Measurements from ENCODE around the gene RAX. TPM values are rescaled to one million over a fixed set of nuclear protein-coding genes. Genes with fewer than 3 reads are reported as not detected.
A peak's percentile ranks its signal among the peaks of the same experiment; 100 is the strongest.

The RAX gene
- total RNA-seq, 2 experiments from 2014 or later: not detected

DNA sequence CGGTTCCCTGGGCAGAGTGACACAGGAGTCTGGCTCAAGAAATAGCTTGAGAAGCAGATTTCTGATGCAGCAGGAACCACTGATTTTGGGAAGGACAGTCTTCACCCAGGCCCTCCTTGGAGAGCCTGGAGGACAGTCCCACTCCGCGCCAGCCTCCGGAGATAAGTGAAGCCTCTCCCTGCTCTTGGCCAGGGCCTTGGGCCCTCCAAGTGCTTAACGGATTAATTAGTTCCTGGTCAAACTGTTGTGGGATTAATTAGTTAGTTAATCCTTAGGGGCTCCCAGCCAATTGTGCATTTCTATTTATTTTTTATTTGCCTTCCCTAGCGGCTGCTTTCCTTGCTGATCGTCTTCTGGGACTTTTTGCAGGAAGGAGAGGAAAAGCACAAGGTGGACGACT lies 25.6 kb upstream of the RAX start:
- peaks cover 10% of the 10 kb centered on the region for H3K27me3 Mint-ChIP-seq (ENCODE audit: low read depth)
- no peaks in the 10 kb centered on the region for H3K4me1 Mint-ChIP-seq (ENCODE audit: low read depth)
- H3K36me3 Mint-ChIP-seq (ENCODE audit: low read depth): no peaks in the 10 kb centered on the region
- H3K4me3 Mint-ChIP-seq: no peak overlapping the region
- no peaks in the 10 kb centered on the region for H3K9me3 Mint-ChIP-seq
- DNase-seq: no peak
- H3K27ac Mint-ChIP-seq: no peak overlapping the region
- intact Hi-C loops (cut with micrococcal nuclease): no loop called here
- CTCF ChIA-PET: interaction anchor here (1.5 kb wide), 1 partner anchor 104 kb away, joined by 6 read pairs; no protein-coding TSS in a partner anchor

DNA sequence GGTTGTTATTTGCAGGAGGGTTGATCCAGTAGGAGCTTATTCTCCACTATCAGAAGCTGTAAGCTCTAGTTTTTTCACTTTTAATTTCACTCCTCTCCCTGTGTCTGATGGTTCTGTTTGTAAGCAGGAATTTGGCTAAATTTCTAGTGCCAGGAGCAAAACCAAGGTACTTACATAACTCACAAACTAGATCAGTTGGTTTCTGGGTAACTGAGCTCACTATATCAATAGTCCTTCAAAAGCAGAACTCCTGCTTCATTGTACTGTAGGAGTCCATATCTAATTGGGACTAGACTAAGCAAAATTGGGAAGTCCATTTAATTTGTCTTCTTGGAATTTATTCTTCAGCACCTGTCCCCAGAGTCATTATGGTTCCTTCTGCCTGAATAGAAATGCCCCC lies 20.1 kb upstream of the RAX start:
- no peaks in the 10 kb centered on the region for H3K4me1 Mint-ChIP-seq (ENCODE audit: low read depth)

DNA sequence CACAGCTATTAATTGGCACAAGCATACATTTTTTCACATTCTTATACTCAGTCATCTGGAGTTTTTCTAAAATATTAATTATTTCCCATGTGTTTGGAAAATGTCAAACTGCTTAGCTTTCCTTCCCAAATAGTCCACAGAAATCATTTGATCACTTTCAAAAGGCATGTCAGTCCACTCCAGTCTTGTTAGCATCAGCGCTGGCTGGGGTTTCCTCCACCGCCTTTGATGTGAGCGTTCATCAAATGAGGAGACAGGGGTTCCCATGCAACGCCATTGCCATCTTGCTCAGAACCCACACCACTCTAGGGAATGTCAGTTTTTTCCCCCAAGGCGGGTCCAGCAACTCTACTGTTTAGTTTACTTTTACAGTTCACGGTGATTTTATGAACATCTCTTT lies 13.1 kb upstream of the RAX start:
- CTCF ChIA-PET: interaction anchor here (1.0 to 1.3 kb wide), 4 partner anchors 17 to 48 kb away, joined by 3 to 4 read pairs (median 3); no protein-coding TSS in a partner anchor
- Mint-ChIP-seq H3K4me1 (ENCODE audit: low read depth) (no peaks in the 10 kb centered on the region), H3K4me3 (no peak overlapping the region), H3K9me3 (no peaks in the 10 kb centered on the region), H3K36me3 (ENCODE audit: low read depth) (no peaks in the 10 kb centered on the region), H3K27me3 (ENCODE audit: low read depth) (peaks cover 47% of the 10 kb centered on the region), H3K27ac (no peak overlapping the region)
- intact Hi-C loops (cut with micrococcal nuclease): no loop called here
- DNase-seq: no peak

More for the DNA sequence above, 20.1 kb upstream of the RAX start:
- CTCF ChIA-PET: no interaction called here
- H3K9me3 Mint-ChIP-seq: no peaks in the 10 kb centered on the region
- H3K36me3 Mint-ChIP-seq (ENCODE audit: low read depth): no peaks in the 10 kb centered on the region
- no peak for DNase-seq
- no peak overlapping the region for H3K4me3 Mint-ChIP-seq
- intact Hi-C loops (cut with micrococcal nuclease): no loop called here
- peaks cover 32% of the 10 kb centered on the region for H3K27me3 Mint-ChIP-seq (ENCODE audit: low read depth)
- no peak overlapping the region for H3K27ac Mint-ChIP-seq

DNA sequence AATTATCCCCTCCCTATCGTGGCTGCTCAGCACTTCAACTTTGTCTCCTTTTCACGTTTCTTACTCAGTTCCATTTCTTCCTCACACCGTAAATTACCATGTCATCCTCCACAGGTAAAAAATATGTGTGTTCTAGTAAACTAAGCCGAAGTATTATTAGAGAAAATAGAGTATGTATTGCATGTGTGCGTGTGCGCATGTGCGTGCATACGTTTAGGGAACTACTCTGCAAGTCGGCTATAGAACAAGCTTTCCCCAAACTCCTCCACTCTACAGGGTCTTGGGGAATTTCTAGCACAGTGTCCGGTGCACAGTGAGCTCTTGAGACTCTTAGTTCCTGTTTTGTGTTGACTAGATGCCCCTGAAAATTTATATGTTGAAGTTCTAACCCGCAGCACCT lies 9.1 kb upstream of the RAX start:
- no peaks in the 10 kb centered on the region for H3K9me3 Mint-ChIP-seq
- H3K27me3 Mint-ChIP-seq (ENCODE audit: low read depth): peaks cover 50% of the 10 kb centered on the region
- CTCF ChIA-PET: no interaction called here
- no peaks in the 10 kb centered on the region for H3K36me3 Mint-ChIP-seq (ENCODE audit: low read depth)
- no peak overlapping the region for H3K27ac Mint-ChIP-seq
- H3K4me1 Mint-ChIP-seq (ENCODE audit: low read depth): no peaks in the 10 kb centered on the region
- H3K4me3 Mint-ChIP-seq: no peak overlapping the region
- DNase-seq: no peak
- intact Hi-C loops (cut with micrococcal nuclease): no loop called here

DNA sequence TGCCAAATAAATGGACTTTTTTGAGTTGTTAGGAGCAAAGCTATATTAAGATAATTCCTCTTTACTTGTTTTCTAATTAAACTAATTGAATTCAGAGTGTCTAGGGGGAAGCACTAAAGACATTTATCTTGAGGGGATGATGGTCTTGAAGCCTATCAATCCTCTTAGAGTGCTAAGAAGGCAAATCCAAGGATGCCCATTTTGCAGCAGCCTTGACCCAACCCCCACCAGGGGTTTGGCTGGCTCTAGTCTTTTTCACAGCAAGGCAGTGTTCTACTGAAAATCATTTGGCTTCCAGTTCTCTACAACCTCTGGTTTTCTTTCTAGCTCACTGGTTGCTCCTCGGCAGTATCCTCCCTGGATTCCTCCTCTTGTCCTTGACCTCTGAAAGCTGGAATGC lies 6.5 kb upstream of the RAX start:
- Mint-ChIP-seq H3K4me1 (ENCODE audit: low read depth) (no peaks in the 10 kb centered on the region), H3K4me3 (no peak overlapping the region), H3K27me3 (ENCODE audit: low read depth) (peaks cover 51% of the 10 kb centered on the region), H3K27ac (no peak overlapping the region), H3K36me3 (ENCODE audit: low read depth) (no peaks in the 10 kb centered on the region), H3K9me3 (no peaks in the 10 kb centered on the region)
- DNase-seq: no peak
- CTCF ChIA-PET: interaction anchor here (0.6 to 1.6 kb wide), 2 partner anchors 12 to 48 kb away, joined by 3 to 6 read pairs; no protein-coding TSS in a partner anchor
- intact Hi-C loops (cut with micrococcal nuclease): loop anchor here (10.0 kb wide), 1 partner anchor 415 kb away; the partner anchor contains the start of gene CCBE1

DNA sequence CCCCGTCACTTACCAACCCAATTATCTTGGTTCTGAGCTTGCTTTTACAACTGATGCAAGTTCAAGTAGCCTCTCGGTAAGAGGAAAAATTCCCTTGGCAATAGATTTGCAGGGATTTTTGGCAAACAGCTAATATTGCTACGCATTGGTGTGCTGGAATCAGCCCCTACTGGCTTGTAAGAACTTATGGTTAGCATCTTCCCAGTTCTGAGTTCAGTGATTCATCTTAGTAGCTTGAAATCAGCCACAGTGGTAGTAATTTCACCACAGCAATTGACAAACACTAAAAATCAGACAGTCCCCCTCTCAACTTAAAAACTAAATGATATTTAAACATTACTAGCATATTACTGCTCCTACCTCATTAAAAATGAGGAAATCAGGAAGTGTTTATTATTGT lies 5.9 kb upstream of the RAX start:
- peaks cover 1% of the 10 kb centered on the region for H3K4me1 Mint-ChIP-seq (ENCODE audit: low read depth)
- H3K9me3 Mint-ChIP-seq: no peaks in the 10 kb centered on the region
- H3K36me3 Mint-ChIP-seq (ENCODE audit: low read depth): no peaks in the 10 kb centered on the region
- peaks cover 53% of the 10 kb centered on the region for H3K27me3 Mint-ChIP-seq (ENCODE audit: low read depth)
- no peak for DNase-seq
- H3K4me3 Mint-ChIP-seq: no peak overlapping the region
- intact Hi-C loops (cut with micrococcal nuclease): loop anchor here (10.0 kb wide), 1 partner anchor 416 kb away; the partner anchor contains the start of gene CCBE1
- no peak overlapping the region for H3K27ac Mint-ChIP-seq
- CTCF ChIA-PET: interaction anchor here (0.6 to 2.0 kb wide), 3 partner anchors 12 to 49 kb away, joined by 3 to 6 read pairs (median 5); no protein-coding TSS in a partner anchor

DNA sequence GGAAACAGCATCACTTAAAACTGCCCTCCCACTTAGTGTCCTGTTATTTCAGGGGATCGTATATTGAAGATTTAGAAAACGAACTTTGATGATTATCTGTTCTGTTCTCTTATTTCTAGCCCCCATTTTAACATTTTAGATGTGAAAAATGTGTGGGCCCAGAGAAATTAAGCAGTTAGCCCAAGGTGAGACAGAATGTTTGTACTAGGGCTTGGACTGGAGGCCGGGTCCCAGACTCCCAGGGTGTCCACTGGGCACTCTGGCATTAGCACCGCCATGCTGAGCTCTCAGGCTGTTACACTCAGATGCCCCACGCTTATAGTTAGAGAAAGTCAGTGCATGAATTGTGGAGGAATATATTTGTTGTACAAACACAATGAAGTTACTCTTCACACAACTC lies 5.5 kb upstream of the RAX start:
- Mint-ChIP-seq H3K4me3 (no peak overlapping the region), H3K4me1 (ENCODE audit: low read depth) (peaks cover 4% of the 10 kb centered on the region), H3K27ac (no peak overlapping the region), H3K36me3 (ENCODE audit: low read depth) (no peaks in the 10 kb centered on the region), H3K27me3 (ENCODE audit: low read depth) (peaks cover 55% of the 10 kb centered on the region), H3K9me3 (no peaks in the 10 kb centered on the region)
- CTCF ChIA-PET: interaction anchor here (1.6 to 2.0 kb wide), 2 partner anchors 12 to 30 kb away, joined by 5 to 6 read pairs; no protein-coding TSS in a partner anchor
- no peak for DNase-seq
- intact Hi-C loops (cut with micrococcal nuclease): loop anchor here (10.0 kb wide), 1 partner anchor 416 kb away; the partner anchor contains the start of gene CCBE1

DNA sequence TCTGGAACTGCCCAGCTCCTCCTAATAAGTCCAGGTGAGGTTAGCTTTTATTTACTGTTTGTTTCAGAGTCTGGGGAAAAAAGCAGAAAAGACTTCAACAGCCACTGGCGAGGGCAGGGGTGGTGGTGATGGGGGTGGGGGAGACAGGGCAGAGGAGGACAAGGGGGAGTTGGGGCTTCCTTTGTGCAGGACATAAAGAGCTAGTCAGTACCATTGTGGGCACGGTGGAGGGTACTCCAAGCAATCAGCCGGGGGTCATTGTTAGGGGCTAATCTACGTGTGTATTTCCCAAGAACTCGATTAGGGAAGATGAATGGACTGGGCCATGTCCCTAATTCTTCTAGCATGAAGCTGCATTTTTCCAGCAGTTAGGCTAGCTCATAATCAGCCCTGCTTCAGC lies 2.8 kb upstream of the RAX start:
- no peak for DNase-seq
- Mint-ChIP-seq H3K4me1 (ENCODE audit: low read depth) (peaks cover 14% of the 10 kb centered on the region), H3K36me3 (ENCODE audit: low read depth) (no peaks in the 10 kb centered on the region), H3K27me3 (ENCODE audit: low read depth) (peaks cover 60% of the 10 kb centered on the region), H3K27ac (no peak overlapping the region), H3K9me3 (no peaks in the 10 kb centered on the region), H3K4me3 (no peak overlapping the region)
- intact Hi-C loops (cut with micrococcal nuclease): loop anchor here (10.0 kb wide), 1 partner anchor 419 kb away; the partner anchor contains the start of gene CCBE1
- CTCF ChIA-PET: interaction anchor here (0.7 to 1.3 kb wide), 2 partner anchors 9 to 127 kb away, joined by 4 to 6 read pairs; no protein-coding TSS in a partner anchor

DNA sequence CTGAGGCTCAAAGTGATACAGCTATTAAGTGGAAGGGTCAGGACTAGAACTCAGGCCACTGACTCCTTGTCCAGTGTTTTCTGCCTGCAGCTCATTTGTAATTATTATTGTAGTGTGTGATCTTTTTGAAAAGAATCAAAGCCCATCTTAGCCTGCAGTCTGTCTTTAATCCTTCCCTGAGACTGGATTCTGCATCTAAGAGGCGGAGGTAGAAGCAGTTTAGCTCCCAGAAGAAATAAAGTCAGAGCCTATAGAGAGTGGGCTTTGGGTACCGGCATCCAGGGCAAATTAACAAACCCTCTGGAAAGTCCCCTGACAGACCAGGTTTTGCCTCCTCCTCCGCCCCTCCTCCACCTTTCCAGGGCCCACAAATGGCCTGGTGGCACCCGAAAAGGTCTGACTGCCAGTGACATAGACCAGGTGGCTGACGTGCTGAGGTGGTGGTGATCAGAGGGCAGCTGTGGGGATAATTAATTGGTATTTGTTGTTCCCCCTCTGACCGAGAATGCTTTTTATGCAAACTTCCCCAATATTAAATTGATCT lies 2.2 kb upstream of the RAX start:
- no peaks in the 10 kb centered on the region for H3K36me3 Mint-ChIP-seq (ENCODE audit: low read depth)
- no peak for DNase-seq
- peaks cover 14% of the 10 kb centered on the region for H3K4me1 Mint-ChIP-seq (ENCODE audit: low read depth)
- intact Hi-C loops (cut with micrococcal nuclease): loop anchor here (10.0 kb wide), 1 partner anchor 419 kb away; the partner anchor contains the start of gene CCBE1
- H3K27ac Mint-ChIP-seq: no peak overlapping the region
- no peaks in the 10 kb centered on the region for H3K9me3 Mint-ChIP-seq
- peaks cover 64% of the 10 kb centered on the region for H3K27me3 Mint-ChIP-seq (ENCODE audit: low read depth)
- H3K4me3 Mint-ChIP-seq: no peak overlapping the region
- CTCF ChIA-PET: interaction anchor here (1.3 kb wide), 1 partner anchor 128 kb away, joined by 6 read pairs; no protein-coding TSS in a partner anchor

DNA sequence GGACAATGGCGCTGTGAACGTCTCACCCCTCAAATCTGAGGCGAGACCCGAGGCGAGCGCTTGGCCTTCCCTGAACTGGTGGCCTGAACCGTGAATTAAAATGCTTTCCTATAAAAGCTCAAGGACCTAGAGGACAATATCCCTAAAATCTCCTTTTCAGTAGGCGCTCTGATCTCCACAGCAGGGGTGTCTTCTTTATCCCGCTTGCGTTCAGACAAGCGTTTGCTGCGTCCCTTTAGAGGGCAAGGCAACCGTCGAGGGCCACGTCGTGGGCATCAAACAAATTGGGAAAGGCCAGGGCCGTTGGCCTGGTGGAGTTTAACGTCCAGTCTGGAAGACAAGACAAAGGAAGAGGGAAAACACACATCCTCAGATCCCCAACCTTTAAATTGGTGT lies 1.3 kb upstream of the RAX start:
- no peak overlapping the region for H3K27ac Mint-ChIP-seq
- peaks cover 67% of the 10 kb centered on the region for H3K27me3 Mint-ChIP-seq (ENCODE audit: low read depth)
- peaks cover 17% of the 10 kb centered on the region for H3K4me1 Mint-ChIP-seq (ENCODE audit: low read depth)
- no peaks in the 10 kb centered on the region for H3K9me3 Mint-ChIP-seq
- no peak for DNase-seq
- CTCF ChIA-PET: no interaction called here
- intact Hi-C loops (cut with micrococcal nuclease): loop anchor here (5.0 to 10.0 kb wide), 3 partner anchors 420 to 1842 kb away; partner anchors contain the start of gene CCBE1
- no peak overlapping the region for H3K4me3 Mint-ChIP-seq
- no peaks in the 10 kb centered on the region for H3K36me3 Mint-ChIP-seq (ENCODE audit: low read depth)

DNA sequence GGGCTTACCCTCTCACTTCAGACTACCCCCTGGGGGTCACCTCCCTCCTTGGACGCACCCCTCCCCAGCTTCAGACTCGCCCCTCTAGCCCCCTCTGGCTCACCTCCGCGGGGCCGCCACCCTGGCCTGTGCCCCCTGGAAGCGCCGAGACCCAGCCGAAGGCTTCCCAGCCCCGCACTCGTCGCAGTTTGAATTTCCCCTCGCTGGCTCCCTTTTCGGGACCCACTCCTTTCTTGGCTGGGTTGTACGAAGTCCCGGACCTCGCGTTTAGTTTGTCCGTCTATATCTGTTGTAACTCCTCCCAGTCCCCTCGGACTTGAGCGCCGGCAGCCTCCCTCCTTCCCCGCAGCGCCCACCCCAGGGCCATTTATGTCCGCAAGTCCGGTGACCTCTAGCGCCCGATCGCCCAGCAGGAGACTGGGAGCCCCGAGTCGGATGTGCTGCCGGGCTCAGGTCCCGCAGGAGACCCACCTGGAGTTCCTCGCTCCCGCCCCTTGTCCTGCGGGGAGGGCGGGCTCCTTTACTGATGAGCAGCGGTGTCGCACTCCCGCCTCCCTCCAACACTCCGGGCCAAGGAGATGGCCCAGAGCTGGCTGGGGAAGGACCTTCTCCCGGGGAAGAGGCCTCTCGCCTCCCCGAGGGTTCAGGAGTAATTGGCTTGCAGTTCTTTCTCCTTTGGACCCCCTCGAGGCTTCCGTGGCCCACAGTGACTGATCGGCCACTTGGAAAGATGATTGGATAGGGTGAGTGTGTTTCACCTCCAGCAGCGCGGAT lies 692 bp upstream of the RAX start:
- Mint-ChIP-seq H3K4me1 (ENCODE audit: low read depth) (peaks cover 19% of the 10 kb centered on the region), H3K4me3 (peak overlapping the region; percentile 29), H3K27ac (no peak overlapping the region), H3K9me3 (no peaks in the 10 kb centered on the region), H3K27me3 (ENCODE audit: low read depth) (peaks cover 70% of the 10 kb centered on the region), H3K36me3 (ENCODE audit: low read depth) (no peaks in the 10 kb centered on the region)
- intact Hi-C loops (cut with micrococcal nuclease): loop anchor here (2.0 to 10.0 kb wide), 5 partner anchors 25 to 1842 kb away; partner anchors contain the start of genes CCBE1 and SEC11C
- CTCF ChIA-PET: interaction anchor here (1.1 to 1.8 kb wide), 2 partner anchors 10 to 129 kb away, joined by 3 to 5 read pairs; no protein-coding TSS in a partner anchor
- DNase-seq: no peak

DNA sequence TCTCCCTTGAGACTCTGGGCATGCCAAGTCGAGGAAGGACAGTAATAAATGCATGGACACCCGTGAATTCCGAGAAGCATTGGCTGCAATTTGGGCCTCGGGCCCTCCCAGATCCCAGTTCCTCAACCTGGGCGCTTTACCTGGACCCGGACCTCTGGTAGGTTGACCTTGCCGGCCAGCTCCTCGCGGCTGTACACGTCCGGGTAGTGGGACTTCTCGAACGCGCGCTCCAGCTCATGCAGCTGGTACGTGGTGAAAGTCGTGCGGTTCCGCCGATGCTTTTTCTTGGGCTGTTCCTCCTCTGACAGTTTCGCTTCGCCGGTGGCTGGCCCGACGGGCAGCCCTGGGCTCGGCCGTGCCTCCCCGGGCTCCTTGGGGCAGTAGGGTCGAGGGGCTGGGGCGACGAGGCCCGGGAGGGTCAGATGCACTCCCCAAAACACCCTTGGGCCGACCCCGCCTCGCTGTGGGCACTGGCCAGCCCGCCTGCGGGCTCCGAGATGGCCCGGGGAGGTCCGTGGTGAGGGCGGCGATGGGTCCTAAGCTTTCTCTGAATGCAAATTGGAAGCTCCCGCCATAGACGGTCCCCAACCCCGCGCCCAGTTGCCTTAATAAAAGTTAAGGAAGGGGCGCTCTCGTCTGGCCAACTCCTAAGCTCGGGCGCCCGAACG lies 899 bp downstream of the RAX start:
- H3K27me3 Mint-ChIP-seq (ENCODE audit: low read depth): peaks cover 79% of the 10 kb centered on the region
- peak overlapping the region; percentile 16 for H3K4me3 Mint-ChIP-seq
- DNase-seq: no peak
- CTCF ChIA-PET: interaction anchor here (1.1 to 1.8 kb wide), 2 partner anchors 8 to 130 kb away, joined by 3 to 5 read pairs; no protein-coding TSS in a partner anchor
- peaks cover 30% of the 10 kb centered on the region for H3K4me1 Mint-ChIP-seq (ENCODE audit: low read depth)
- no peaks in the 10 kb centered on the region for H3K36me3 Mint-ChIP-seq (ENCODE audit: low read depth)
- H3K27ac Mint-ChIP-seq: no peak overlapping the region
- H3K9me3 Mint-ChIP-seq: no peaks in the 10 kb centered on the region
- intact Hi-C loops (cut with micrococcal nuclease): loop anchor here (1.0 to 10.0 kb wide), 6 partner anchors 24 to 1840 kb away; partner anchors contain the start of genes CCBE1 and SEC11C

Measured in activated naive CD4-positive, alpha-beta T cell treated with anti-CD3 and anti-CD28 coated beads for 36 hours (primary cell).